HepG2 (cell line): Measurements from ENCODE around the gene OSCP1. TPM values are rescaled to one million over a fixed set of nuclear protein-coding genes. Genes with fewer than 3 reads are reported as not detected.
A peak's percentile ranks its signal among the peaks of the same experiment; 100 is the strongest.

Source experiments
- EP300 ChIP-seq, 3 experiments: sonication (generic) in 1 of 3; formaldehyde crosslinking in 1 of 3; IDR thresholded peaks; 2 replicates each; pipeline versions ENCODE4 v1.5.1 to v1.6.1; 2011 to 2020; ENCODE audit warnings: low read depth in 2 of 3, low read length in 2 of 3, borderline replicate concordance in 1 of 3, improper control_type of control experiment in 1 of 3, mild to moderate bottlenecking in 1 of 3, missing genetic modification reagents in 1 of 3, moderate library complexity in 1 of 3
- FOXO1 ChIP-seq: sonication (generic); formaldehyde crosslinking; IDR thresholded peaks from 2 replicates; pipeline ENCODE4 v1.4.0; 2020; ENCODE audit warnings: missing genetic modification reagents
- GABPB1 ChIP-seq: IDR thresholded peaks from 2 replicates; pipeline ENCODE4 v1.6.1; 2016; ENCODE audit warnings: mild to moderate bottlenecking, missing genetic modification reagents, moderate library complexity, missing compliant biosample characterization
- HNRNPH1 ChIP-seq: fragments of 200-400 bp; formaldehyde crosslinking; optimal IDR thresholded peaks from 2 replicates; pipeline ENCODE3; 2017; ENCODE audit warnings: mild to moderate bottlenecking, low read depth, low read length
- HOXD1 ChIP-seq: sonication (generic); formaldehyde crosslinking; IDR thresholded peaks from 2 replicates; pipeline ENCODE4 v1.5.0; 2020; ENCODE audit warnings: missing genetic modification reagents
- JARID2 ChIP-seq: sonication (generic); formaldehyde crosslinking; IDR thresholded peaks from 2 replicates; pipeline ENCODE4 v1.8.1; 2023; ENCODE audit warnings: missing genetic modification reagents, inconsistent platforms; ENCODE audit not compliant: insufficient replicate concordance
- KAT8 ChIP-seq: IDR thresholded peaks from 2 replicates; pipeline ENCODE4 v1.6.1; 2016; ENCODE audit warnings: missing genetic modification reagents, missing compliant biosample characterization
- KDM4B ChIP-seq: sonication (generic); formaldehyde crosslinking; IDR thresholded peaks from 2 replicates; pipeline ENCODE4 v1.4.0; 2020; ENCODE audit warnings: missing genetic modification reagents
- MED8 ChIP-seq: sonication (generic); formaldehyde crosslinking; IDR thresholded peaks from 2 replicates; pipeline ENCODE4 v1.8.1; 2023; ENCODE audit warnings: mild to moderate bottlenecking, missing genetic modification reagents; ENCODE audit not compliant: insufficient replicate concordance
- POLR2AphosphoS2 ChIP-seq: IDR thresholded peaks from 2 replicates; pipeline ENCODE4 v1.6.1; 2011; ENCODE audit warnings: low read depth, low read length, improper control_type of control experiment
- RBM39 ChIP-seq: fragments of 200-400 bp; formaldehyde crosslinking; IDR thresholded peaks from one replicate; pipeline ENCODE4 v1.6.1; 2018; ENCODE audit warnings: antibody characterized with exemption, mild to moderate bottlenecking, low read depth, low read length; ENCODE audit not compliant: poor library complexity, severe bottlenecking
- SOX6 ChIP-seq, 2 experiments: fragments of 450-650 bp in 1 of 2; sonication (generic) in 1 of 2; formaldehyde crosslinking in 1 of 2; IDR thresholded peaks; 2 replicates each; pipeline versions ENCODE4 v1.4.0 to v1.6.1; 2017 to 2020; ENCODE audit warnings: antibody characterized with exemption in 1 of 2, mild to moderate bottlenecking in 1 of 2, missing genetic modification reagents in 1 of 2
- ZFP37 ChIP-seq: sonication (generic); formaldehyde crosslinking; IDR thresholded peaks from 2 replicates; pipeline ENCODE4 v1.4.0; 2020; ENCODE audit warnings: missing genetic modification reagents, borderline replicate concordance
- ZMAT3 ChIP-seq: sonication (generic); formaldehyde crosslinking; conservative IDR thresholded peaks from 2 replicates; pipeline ENCODE4 v1.7.0; 2021; ENCODE audit warnings: missing genetic modification reagents
- ZNF331 ChIP-seq: sonication (generic); formaldehyde crosslinking; IDR thresholded peaks from 2 replicates; pipeline ENCODE4 v1.4.0; 2020; ENCODE audit warnings: missing genetic modification reagents
- ZNF350 ChIP-seq: sonication (generic); formaldehyde crosslinking; IDR thresholded peaks from 2 replicates; pipeline ENCODE4 v1.4.0; 2020; ENCODE audit warnings: mild to moderate bottlenecking, low read depth, missing genetic modification reagents, borderline replicate concordance
- ZNF724P ChIP-seq: sonication (generic); formaldehyde crosslinking; IDR thresholded peaks from 2 replicates; pipeline ENCODE4 v1.8.0; 2022; ENCODE audit warnings: missing genetic modification reagents, borderline replicate concordance
- ZNF788 ChIP-seq: sonication (generic); formaldehyde crosslinking; IDR thresholded peaks from 2 replicates; pipeline ENCODE4 v1.5.0; 2020; ENCODE audit warnings: mild to moderate bottlenecking, missing genetic modification reagents, borderline replicate concordance
- ZNF83 ChIP-seq: sonication (generic); formaldehyde crosslinking; IDR thresholded peaks from 2 replicates; pipeline ENCODE4 v1.4.0; 2020; ENCODE audit warnings: missing genetic modification reagents, mild to moderate bottlenecking, borderline replicate concordance
- polyA plus RNA-seq, 8 experiments: library from polyadenylated mRNA; depleted of rRNA in 3 of 8; stranded (reverse) in 7 of 8; unstranded in 1 of 8; fragments of >200 nt; fragmentation: Illumina TruSeq in 4 of 8; extraction: Trizol in 4 of 8; gene quantifications; 2 replicates each; pipeline versions ENCODE4 v1.2.1 to v1.2.3, GENCODE V29; 2011 to 2016; ENCODE audit warnings: low read depth in 4 of 8, missing spikeins in 1 of 8, mixed read lengths in 1 of 8; ENCODE audit not compliant: insufficient read depth in 1 of 8
- total RNA-seq, 5 experiments: library from RNA; depleted of rRNA; stranded (reverse); fragments of >200 nt; fragmentation: Illumina TruSeq; extraction: Trizol; gene quantifications; 2 replicates each; pipeline ENCODE4 v1.2.3, GENCODE V29; 2016; ENCODE audit warnings: low read depth in 1 of 5
- TF ChIP-seq, protein P1 (sequence below): sonication (generic); formaldehyde crosslinking; IDR thresholded peaks from 2 replicates; pipeline ENCODE4; 2020; ENCODE audit warnings: missing genetic modification reagents, mild to moderate bottlenecking, borderline replicate concordance
- TF ChIP-seq, protein P2 (sequence below): sonication (generic); formaldehyde crosslinking; IDR thresholded peaks from 2 replicates; pipeline ENCODE4 v1.5.0; 2020; ENCODE audit warnings: mild to moderate bottlenecking, missing genetic modification reagents, borderline replicate concordance

OSCP1 gene
- total and polyA plus RNA-seq, 2 of the 13 experiments (the other 11 are each of a cell fraction or from before 2014, with no cell fraction given) = 0.60 to 0.84 TPM

DNA sequence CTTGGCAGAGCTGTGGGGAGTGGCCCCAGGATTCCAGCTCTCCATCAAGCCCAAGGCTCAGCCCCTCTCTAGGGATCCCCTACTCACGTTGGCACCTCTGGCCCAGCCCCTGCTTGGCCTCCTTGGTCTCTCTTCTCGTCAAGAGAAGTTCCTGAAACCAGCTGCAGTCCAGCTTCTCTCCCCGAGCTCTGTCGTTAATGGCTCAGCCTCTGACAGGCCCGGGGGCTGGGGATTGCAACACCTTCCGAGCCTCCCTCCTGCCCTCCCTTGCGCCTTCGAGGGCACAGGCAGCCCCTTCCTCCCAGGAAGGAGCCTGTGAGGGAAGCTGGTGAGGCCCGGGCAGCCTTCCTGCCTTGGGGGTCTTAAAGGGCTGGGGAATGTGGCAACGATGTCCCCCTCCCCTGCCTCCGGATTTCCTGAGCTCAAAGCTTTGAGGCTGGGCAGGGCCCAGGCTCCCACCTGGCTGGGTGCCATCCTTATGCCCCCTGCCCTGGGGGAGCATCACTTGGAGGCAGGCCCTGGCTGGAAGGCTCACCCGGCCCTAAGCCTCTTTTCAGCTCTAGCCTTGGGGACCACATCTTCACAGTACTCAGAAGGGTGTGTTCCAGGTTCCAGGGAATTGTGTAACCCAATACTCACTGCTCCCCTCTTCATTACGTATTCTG lies 32.6 kb upstream of the OSCP1 start, which contains the start of gene CSF3R (continued):
- no peak for TF ChIP-seq HOXD1 (CRISPR knock-in tag)
- TF ChIP-seq RBM39 = peak; percentile 53
- peak; percentile 22 for TF ChIP-seq JARID2 (CRISPR knock-in tag)
- TF ChIP-seq, protein P1, sequence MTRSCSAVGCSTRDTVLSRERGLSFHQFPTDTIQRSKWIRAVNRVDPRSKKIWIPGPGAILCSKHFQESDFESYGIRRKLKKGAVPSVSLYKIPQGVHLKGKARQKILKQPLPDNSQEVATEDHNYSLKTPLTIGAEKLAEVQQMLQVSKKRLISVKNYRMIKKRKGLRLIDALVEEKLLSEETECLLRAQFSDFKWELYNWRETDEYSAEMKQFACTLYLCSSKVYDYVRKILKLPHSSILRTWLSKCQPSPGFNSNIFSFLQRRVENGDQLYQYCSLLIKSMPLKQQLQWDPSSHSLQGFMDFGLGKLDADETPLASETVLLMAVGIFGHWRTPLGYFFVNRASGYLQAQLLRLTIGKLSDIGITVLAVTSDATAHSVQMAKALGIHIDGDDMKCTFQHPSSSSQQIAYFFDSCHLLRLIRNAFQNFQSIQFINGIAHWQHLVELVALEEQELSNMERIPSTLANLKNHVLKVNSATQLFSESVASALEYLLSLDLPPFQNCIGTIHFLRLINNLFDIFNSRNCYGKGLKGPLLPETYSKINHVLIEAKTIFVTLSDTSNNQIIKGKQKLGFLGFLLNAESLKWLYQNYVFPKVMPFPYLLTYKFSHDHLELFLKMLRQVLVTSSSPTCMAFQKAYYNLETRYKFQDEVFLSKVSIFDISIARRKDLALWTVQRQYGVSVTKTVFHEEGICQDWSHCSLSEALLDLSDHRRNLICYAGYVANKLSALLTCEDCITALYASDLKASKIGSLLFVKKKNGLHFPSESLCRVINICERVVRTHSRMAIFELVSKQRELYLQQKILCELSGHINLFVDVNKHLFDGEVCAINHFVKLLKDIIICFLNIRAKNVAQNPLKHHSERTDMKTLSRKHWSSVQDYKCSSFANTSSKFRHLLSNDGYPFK (CRISPR knock-in tag) = peak; percentile 41; the same call in 1 of the 2 replicates
- TF ChIP-seq ZNF350 (CRISPR knock-in tag) = peak; percentile 15; the same call in 1 of the 2 replicates
- TF ChIP-seq HNRNPH1 = no peak
- peak; percentile 57; the same call in 1 of the 2 replicates for TF ChIP-seq ZNF83 (CRISPR knock-in tag)
- TF ChIP-seq ZMAT3 (CRISPR knock-in tag) = no peak; the same call in 1 of the 2 replicates
- TF ChIP-seq POLR2AphosphoS2 = no peak
- no peak for TF ChIP-seq SOX6 (IDR thresholded peaks at IDR 0.05)
- peak; percentile 34; the same call in 1 of the 2 replicates for TF ChIP-seq SOX6 (CRISPR knock-in tag; IDR thresholded peaks at IDR 0.05)
- TF ChIP-seq ZFP37 = no peak
- no peak for TF ChIP-seq EP300 (IDR thresholded peaks at IDR 0.05; ENCODE audit: low read depth in 2 of 2, low read length in 2 of 2)
- TF ChIP-seq EP300 (CRISPR knock-in tag; IDR thresholded peaks at IDR 0.05; ENCODE audit: borderline replicate concordance) = 0 out of 2 replicates have a peak, but pooled peaks have one; percentile 18
- TF ChIP-seq ZNF724P = peak; percentile 48; the same call in 1 of the 2 replicates
- TF ChIP-seq ZNF331 (CRISPR knock-in tag) = 0 out of 2 replicates have a peak, but pooled peaks have one; percentile 15
- TF ChIP-seq FOXO1 (CRISPR knock-in tag) = peak; percentile 10; the same call in 1 of the 2 replicates
- TF ChIP-seq, protein P2, sequence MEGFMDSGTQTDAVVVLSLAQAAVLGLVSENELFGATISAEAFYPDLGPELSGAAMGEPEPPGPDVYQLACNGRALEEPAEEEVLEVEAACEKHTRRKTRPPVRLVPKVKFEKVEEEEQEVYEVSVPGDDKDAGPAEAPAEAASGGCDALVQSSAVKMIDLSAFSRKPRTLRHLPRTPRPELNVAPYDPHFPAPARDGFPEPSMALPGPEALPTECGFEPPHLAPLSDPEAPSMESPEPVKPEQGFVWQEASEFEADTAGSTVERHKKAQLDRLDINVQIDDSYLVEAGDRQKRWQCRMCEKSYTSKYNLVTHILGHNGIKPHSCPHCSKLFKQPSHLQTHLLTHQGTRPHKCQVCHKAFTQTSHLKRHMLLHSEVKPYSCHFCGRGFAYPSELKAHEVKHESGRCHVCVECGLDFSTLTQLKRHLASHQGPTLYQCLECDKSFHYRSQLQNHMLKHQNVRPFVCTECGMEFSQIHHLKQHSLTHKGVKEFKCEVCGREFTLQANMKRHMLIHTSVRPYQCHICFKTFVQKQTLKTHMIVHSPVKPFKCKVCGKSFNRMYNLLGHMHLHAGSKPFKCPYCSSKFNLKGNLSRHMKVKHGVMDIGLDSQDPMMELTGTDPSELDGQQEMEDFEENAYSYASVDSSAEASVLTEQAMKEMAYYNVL (CRISPR knock-in tag) = 0 out of 2 replicates have a peak, but pooled peaks have one; percentile 23
- peak; percentile 33 for TF ChIP-seq MED8 (CRISPR knock-in tag)
- TF ChIP-seq KDM4B (CRISPR knock-in tag) = no peak
- peak; percentile 50; the same call in 1 of the 2 replicates for TF ChIP-seq GABPB1 (CRISPR knock-in tag)
- peak; percentile 66; the same call in 1 of the 2 replicates for TF ChIP-seq ZNF788 (CRISPR knock-in tag)
- TF ChIP-seq KAT8 (CRISPR knock-in tag) = peak; percentile 46; the same call in 1 of the 2 replicates
